IPS-NIHi7 (cell line): Measurements from ENCODE around the gene MYL6B.
A peak's percentile ranks its signal among the peaks of the same experiment; 100 is the strongest.
"Not testable (repeated sequence)": the region's sequence is repeated elsewhere in the genome, so short reads cannot be mapped to it uniquely, and the experiment has no call there.

ENCODE experiments used
- DNase-seq: peaks from one replicate; pipeline ENCODE4 v3.0.0; 2012; ENCODE audit warnings: mixed read lengths; ENCODE audit errors: extremely low spot score

MYL6B gene

GRCh38 chr12:56152132-56152755 lies at the start of gene MYL6B:
TSS of gene MYL6B (plus strand) at chr12:56152587. CDS start at chr12:56153919, 1,332 bp downstream.
- DNase-seq: peak; percentile 93

- DNase-seq: no peak
Measured at GRCh38 chr12:56102683-56103065, 49.7 kb upstream of the MYL6B start.

- no peak for DNase-seq
Measured at GRCh38 chr12:56103066-56103711, 49.2 kb upstream of the MYL6B start.

- no peak for DNase-seq
Measured at GRCh38 chr12:56103823-56104108, 48.6 kb upstream of the MYL6B start.

GRCh38 chr12:56104109-56104814 lies 48.1 kb upstream of the MYL6B start, which contains the start of gene PA2G4:
TSS of gene PA2G4 (plus strand) at chr12:56104559. CDS start at chr12:56104738, 179 bp downstream.
- DNase-seq: peak; percentile 97

- DNase-seq: no peak
Measured at GRCh38 chr12:56104815-56105608, 47.4 kb upstream of the MYL6B start.

GRCh38 chr12:56105609-56105902 lies 46.8 kb upstream of the MYL6B start:
- no peak for DNase-seq

GRCh38 chr12:56107242-56107641 lies 45.1 kb upstream of the MYL6B start:
- DNase-seq: no peak

- DNase-seq: no peak
Measured at GRCh38 chr12:56110571-56110970, 41.8 kb upstream of the MYL6B start.

- no peak for DNase-seq
Measured at GRCh38 chr12:56114084-56114483, 38.3 kb upstream of the MYL6B start.

- DNase-seq: no peak
Measured at GRCh38 chr12:56115329-56115728, 37.1 kb upstream of the MYL6B start.

- DNase-seq: peak; percentile 67
Measured at GRCh38 chr12:56116267-56117081, 35.9 kb upstream of the MYL6B start, which contains the start of gene RPL41. TSS of gene RPL41 (plus strand) at chr12:56116633.

- not testable (repeated sequence) for DNase-seq
Measured at GRCh38 chr12:56117082-56117706, 35.2 kb upstream of the MYL6B start.

- DNase-seq: peak; percentile 90
Measured at GRCh38 chr12:56117778-56118687, 34.4 kb upstream of the MYL6B start, which contains the start of gene ZC3H10. TSS of gene ZC3H10 (plus strand) at chr12:56118266. CDS start at chr12:56120563, 2,297 bp downstream.

GRCh38 chr12:56118688-56119357 lies 33.6 kb upstream of the MYL6B start:
- no peak for DNase-seq

GRCh38 chr12:56119361-56119796 lies 33.0 kb upstream of the MYL6B start:
- peak; percentile 77 for DNase-seq

GRCh38 chr12:56120158-56120846 lies 32.1 kb upstream of the MYL6B start:
- no peak for DNase-seq

- no peak for DNase-seq
Measured at GRCh38 chr12:56121204-56121870, 31.1 kb upstream of the MYL6B start.
